ENCODE measurements around the gene CACNA2D2.
"Not testable (repeated sequence)": the region's sequence is repeated elsewhere in the genome, so short reads cannot be mapped to it uniquely, and the experiment has no call there.

Gene CACNA2D2

GRCh38 chr3:50517721-50518206 lies 14.3 kb upstream of the CACNA2D2 start:
- H3K36me3 ChIP-seq (ENCODE audit: insufficient read depth, low read length) = no peaks in the 10 kb centered on the region
- H3K4me2 ChIP-seq (ENCODE audit: low read depth, low read length, poor library complexity, severe bottlenecking) = no peak overlapping the region
- H3K27me3 ChIP-seq (ENCODE audit: insufficient read depth, low read length, poor library complexity, severe bottlenecking) = no peaks in the 10 kb centered on the region
- no peak overlapping the region for H3K9ac ChIP-seq (ENCODE audit: low read depth, low read length, poor library complexity, severe bottlenecking)
- H4K20me1 ChIP-seq (ENCODE audit: insufficient read depth, low read length, poor library complexity, severe bottlenecking) = no peaks in the 10 kb centered on the region
- H3K4me3 ChIP-seq (ENCODE audit: low read length, poor library complexity, severe bottlenecking) = no peak overlapping the region
- TF ChIP-seq EZH2phosphoT487 (IDR thresholded peaks at IDR 0.05; ENCODE audit: borderline replicate concordance) = no peak
- TF ChIP-seq, protein P1, sequence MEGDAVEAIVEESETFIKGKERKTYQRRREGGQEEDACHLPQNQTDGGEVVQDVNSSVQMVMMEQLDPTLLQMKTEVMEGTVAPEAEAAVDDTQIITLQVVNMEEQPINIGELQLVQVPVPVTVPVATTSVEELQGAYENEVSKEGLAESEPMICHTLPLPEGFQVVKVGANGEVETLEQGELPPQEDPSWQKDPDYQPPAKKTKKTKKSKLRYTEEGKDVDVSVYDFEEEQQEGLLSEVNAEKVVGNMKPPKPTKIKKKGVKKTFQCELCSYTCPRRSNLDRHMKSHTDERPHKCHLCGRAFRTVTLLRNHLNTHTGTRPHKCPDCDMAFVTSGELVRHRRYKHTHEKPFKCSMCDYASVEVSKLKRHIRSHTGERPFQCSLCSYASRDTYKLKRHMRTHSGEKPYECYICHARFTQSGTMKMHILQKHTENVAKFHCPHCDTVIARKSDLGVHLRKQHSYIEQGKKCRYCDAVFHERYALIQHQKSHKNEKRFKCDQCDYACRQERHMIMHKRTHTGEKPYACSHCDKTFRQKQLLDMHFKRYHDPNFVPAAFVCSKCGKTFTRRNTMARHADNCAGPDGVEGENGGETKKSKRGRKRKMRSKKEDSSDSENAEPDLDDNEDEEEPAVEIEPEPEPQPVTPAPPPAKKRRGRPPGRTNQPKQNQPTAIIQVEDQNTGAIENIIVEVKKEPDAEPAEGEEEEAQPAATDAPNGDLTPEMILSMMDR (conservative IDR thresholded peaks at IDR 0.05; ENCODE audit: low read length) = no peak
- H3K4me1 ChIP-seq (ENCODE audit: insufficient read depth, low read length, poor library complexity, severe bottlenecking) = no peaks in the 10 kb centered on the region
- no peak overlapping the region for H2AFZ ChIP-seq (ENCODE audit: low read length)
- no peaks in the 10 kb centered on the region for H3K79me2 ChIP-seq (ENCODE audit: insufficient read depth, low read length)
- H3K9me2 ChIP-seq (replicated peaks; ENCODE audit: low read depth, low read length) = no peaks in the 10 kb centered on the region
- no peaks in the 10 kb centered on the region for H3K9me3 ChIP-seq (ENCODE audit: insufficient read depth, low read depth, low read length)
- H3F3A ChIP-seq (ENCODE audit: low read depth) = no peaks in the 10 kb centered on the region

DNA sequence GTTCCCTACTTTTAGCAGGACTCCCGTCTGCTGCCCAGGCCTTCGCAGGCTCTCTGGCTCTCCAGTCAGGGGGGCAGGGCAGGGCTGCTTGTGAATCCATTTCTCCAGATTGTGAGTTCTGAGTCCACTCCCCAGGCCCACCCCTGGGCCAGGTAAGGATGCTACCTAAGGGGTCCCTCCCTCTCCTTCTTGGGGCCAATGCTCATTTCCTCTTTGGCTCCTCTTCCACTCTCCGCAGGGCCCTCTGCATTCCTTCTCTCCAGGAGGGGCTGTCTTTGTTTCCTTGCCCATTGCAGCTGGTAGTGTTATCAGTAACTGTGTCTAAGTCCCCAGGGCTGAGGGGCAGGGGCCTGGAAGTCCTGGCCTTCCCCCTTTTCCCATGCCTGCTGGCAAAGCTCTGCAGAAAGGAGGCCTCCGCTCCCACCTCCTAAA lies 13.0 kb upstream of the CACNA2D2 start:
- TF ChIP-seq, protein P1 (conservative IDR thresholded peaks at IDR 0.05; ENCODE audit: low read length) = no peak
- TF ChIP-seq EZH2phosphoT487 (IDR thresholded peaks at IDR 0.05; ENCODE audit: borderline replicate concordance) = no peak
- no peaks in the 10 kb centered on the region for H3K36me3 ChIP-seq (ENCODE audit: insufficient read depth, low read length)
- H3F3A ChIP-seq (ENCODE audit: low read depth) = no peaks in the 10 kb centered on the region
- H3K9ac ChIP-seq (ENCODE audit: low read depth, low read length, poor library complexity, severe bottlenecking) = no peak overlapping the region
- no peaks in the 10 kb centered on the region for H3K79me2 ChIP-seq (ENCODE audit: insufficient read depth, low read length)
- no peaks in the 10 kb centered on the region for H3K9me3 ChIP-seq (ENCODE audit: insufficient read depth, low read depth, low read length)
- H4K20me1 ChIP-seq (ENCODE audit: insufficient read depth, low read length, poor library complexity, severe bottlenecking) = no peaks in the 10 kb centered on the region
- no peaks in the 10 kb centered on the region for H3K9me2 ChIP-seq (replicated peaks; ENCODE audit: low read depth, low read length)
- H3K4me1 ChIP-seq (ENCODE audit: insufficient read depth, low read length, poor library complexity, severe bottlenecking) = no peaks in the 10 kb centered on the region
- H3K4me2 ChIP-seq (ENCODE audit: low read depth, low read length, poor library complexity, severe bottlenecking) = no peak overlapping the region
- H2AFZ ChIP-seq (ENCODE audit: low read length) = no peak overlapping the region
- H3K4me3 ChIP-seq (ENCODE audit: low read length, poor library complexity, severe bottlenecking) = no peak overlapping the region
- H3K27me3 ChIP-seq (ENCODE audit: insufficient read depth, low read length, poor library complexity, severe bottlenecking) = no peaks in the 10 kb centered on the region

GRCh38 chr3:50515565-50516439 lies 12.4 kb upstream of the CACNA2D2 start:
- H2AFZ ChIP-seq (ENCODE audit: low read length) = no peak overlapping the region
- TF ChIP-seq, protein P1 (conservative IDR thresholded peaks at IDR 0.05; ENCODE audit: low read length) = no peak
- TF ChIP-seq EZH2phosphoT487 (IDR thresholded peaks at IDR 0.05; ENCODE audit: borderline replicate concordance) = no peak
- H3K79me2 ChIP-seq (ENCODE audit: insufficient read depth, low read length) = no peaks in the 10 kb centered on the region
- no peaks in the 10 kb centered on the region for H3F3A ChIP-seq (ENCODE audit: low read depth)
- no peaks in the 10 kb centered on the region for H3K36me3 ChIP-seq (ENCODE audit: insufficient read depth, low read length)
- no peaks in the 10 kb centered on the region for H3K4me1 ChIP-seq (ENCODE audit: insufficient read depth, low read length, poor library complexity, severe bottlenecking)
- no peak overlapping the region for H3K4me3 ChIP-seq (ENCODE audit: low read length, poor library complexity, severe bottlenecking)
- no peak overlapping the region for H3K9ac ChIP-seq (ENCODE audit: low read depth, low read length, poor library complexity, severe bottlenecking)
- no peaks in the 10 kb centered on the region for H3K9me2 ChIP-seq (replicated peaks; ENCODE audit: low read depth, low read length)
- no peaks in the 10 kb centered on the region for H3K27me3 ChIP-seq (ENCODE audit: insufficient read depth, low read length, poor library complexity, severe bottlenecking)
- no peak overlapping the region for H3K4me2 ChIP-seq (ENCODE audit: low read depth, low read length, poor library complexity, severe bottlenecking)
- no peaks in the 10 kb centered on the region for H3K9me3 ChIP-seq (ENCODE audit: insufficient read depth, low read depth, low read length)
- no peaks in the 10 kb centered on the region for H4K20me1 ChIP-seq (ENCODE audit: insufficient read depth, low read length, poor library complexity, severe bottlenecking)

- not testable (repeated sequence) for H3K79me2 ChIP-seq (ENCODE audit: insufficient read depth, low read length); H4K20me1 ChIP-seq (ENCODE audit: insufficient read depth, low read length, poor library complexity, severe bottlenecking); H3K27me3 ChIP-seq (ENCODE audit: insufficient read depth, low read length, poor library complexity, severe bottlenecking); H2AFZ ChIP-seq (ENCODE audit: low read length); H3K36me3 ChIP-seq (ENCODE audit: insufficient read depth, low read length); H3K9me3 ChIP-seq (ENCODE audit: insufficient read depth, low read depth, low read length); H3K4me1 ChIP-seq (ENCODE audit: insufficient read depth, low read length, poor library complexity, severe bottlenecking); H3K4me2 ChIP-seq (ENCODE audit: low read depth, low read length, poor library complexity, severe bottlenecking); H3K9ac ChIP-seq (ENCODE audit: low read depth, low read length, poor library complexity, severe bottlenecking); H3F3A ChIP-seq (ENCODE audit: low read depth); H3K9me2 ChIP-seq (replicated peaks; ENCODE audit: low read depth, low read length); H3K4me3 ChIP-seq (ENCODE audit: low read length, poor library complexity, severe bottlenecking)
These were observed 9.5 kb upstream of the CACNA2D2 start for GRCh38 chr3:50512908-50513307.
